ENCODE measurements around the gene SBF2.
A peak's percentile ranks its signal among the peaks of the same experiment; 100 is the strongest.

The SBF2 gene

GRCh38 chr11:9861860-9862725, 431.9 kb downstream of the SBF2 start:
- peak; percentile 82 for TF ChIP-seq CTCF (IDR thresholded peaks at IDR 0.05; ENCODE audit: low read depth, low read length, missing control alignments)
- H3K4me3 ChIP-seq (ENCODE audit: low read depth, low read length), result no peak overlapping the region
- in situ Hi-C loops (cut with HindIII; ENCODE audit: low sequenced_read_pairs), result no loop called here
- peak; percentile 67 for DNase-seq (ENCODE audit: low read depth)

DNA sequence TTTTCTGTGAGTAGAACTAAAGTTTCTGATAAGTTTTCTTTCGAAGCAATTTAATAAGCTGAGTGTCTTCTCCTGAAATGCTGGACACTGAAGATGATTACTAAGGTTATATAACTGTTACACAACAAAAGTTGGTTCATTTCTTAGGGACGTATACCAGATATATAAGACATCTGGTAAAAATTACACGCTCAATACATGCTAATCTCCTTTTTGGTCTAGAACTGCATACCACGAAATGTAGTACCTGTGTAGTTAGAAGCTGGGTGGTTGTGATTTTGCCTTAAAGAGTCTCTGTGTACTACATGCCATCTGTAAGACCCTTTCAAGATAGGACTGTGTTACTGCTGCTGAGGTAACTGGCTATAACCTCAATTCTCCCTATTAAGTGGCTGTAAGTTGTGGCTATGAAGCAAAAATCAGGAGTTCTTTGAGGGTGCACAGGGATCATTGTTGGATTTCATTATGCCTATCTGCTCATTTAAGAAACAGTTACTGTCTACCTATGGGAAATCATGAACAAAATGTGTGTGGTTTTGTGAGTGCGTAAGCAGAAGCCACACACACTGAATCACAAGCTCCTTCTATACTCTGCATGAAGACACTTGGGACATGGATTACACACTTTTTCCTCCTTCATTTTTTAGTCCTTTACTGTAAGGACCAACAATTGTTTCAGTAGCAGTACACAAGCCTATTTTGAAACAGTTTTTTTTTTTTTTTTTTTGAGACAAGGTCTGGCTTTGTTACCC, 434.3 kb downstream of the SBF2 start:
- in situ Hi-C loops (cut with HindIII; ENCODE audit: low sequenced_read_pairs), result no loop called here
- TF ChIP-seq CTCF (IDR thresholded peaks at IDR 0.05; ENCODE audit: low read depth, low read length, missing control alignments), result no peak
- no peak overlapping the region for H3K4me3 ChIP-seq (ENCODE audit: low read depth, low read length)
- DNase-seq (ENCODE audit: low read depth), result peak; percentile 40

- in situ Hi-C loops (cut with HindIII; ENCODE audit: low sequenced_read_pairs), result no loop called here
- TF ChIP-seq CTCF (IDR thresholded peaks at IDR 0.05; ENCODE audit: low read depth, low read length, missing control alignments), result no peak
- DNase-seq (ENCODE audit: low read depth), result peak; percentile 64
- H3K4me3 ChIP-seq (ENCODE audit: low read depth, low read length), result no peak overlapping the region
These were observed 435.2 kb downstream of the SBF2 start for GRCh38 chr11:9858822-9859221.

GRCh38 chr11:9858218-9858617, 435.8 kb downstream of the SBF2 start:
- no peak overlapping the region for H3K4me3 ChIP-seq (ENCODE audit: low read depth, low read length)
- no peak for TF ChIP-seq CTCF (IDR thresholded peaks at IDR 0.05; ENCODE audit: low read depth, low read length, missing control alignments)
- no peak for DNase-seq (ENCODE audit: low read depth)
- in situ Hi-C loops (cut with HindIII; ENCODE audit: low sequenced_read_pairs), result no loop called here

DNA sequence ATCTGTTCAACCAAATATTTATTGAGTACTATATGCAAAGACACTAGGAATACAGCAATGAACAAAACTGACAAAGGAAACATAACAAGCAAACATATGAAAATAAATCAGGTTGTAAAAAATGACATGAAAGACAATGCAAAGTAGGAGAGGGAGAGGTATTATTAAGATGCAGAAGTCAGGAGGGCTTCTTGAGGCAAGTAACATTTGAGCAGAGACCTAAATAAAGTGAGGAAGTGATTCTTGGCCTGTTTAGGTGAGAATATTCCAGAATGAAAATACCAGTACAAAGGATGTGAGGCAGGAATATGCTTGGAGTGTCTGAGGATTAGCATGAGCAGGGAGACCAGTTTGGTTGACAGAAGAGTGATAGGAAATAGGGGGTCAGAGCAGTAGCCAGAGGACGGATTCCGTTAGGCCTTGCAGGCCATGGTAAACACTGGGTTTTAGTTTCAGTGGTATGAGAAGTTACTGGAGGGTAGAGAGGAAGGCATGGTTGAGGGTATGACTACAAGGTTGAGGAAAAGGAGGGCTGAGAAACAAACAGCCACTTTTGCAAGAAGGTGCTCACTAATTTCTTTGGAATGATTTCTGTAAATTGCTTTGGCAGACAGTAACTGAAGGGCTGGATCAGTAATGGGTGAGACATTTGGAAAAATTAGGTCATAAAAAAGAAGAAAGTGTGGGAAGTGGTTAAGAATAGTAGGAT, 438.3 kb downstream of the SBF2 start:
- in situ Hi-C loops (cut with HindIII; ENCODE audit: low sequenced_read_pairs), result no loop called here
- no peak overlapping the region for H3K4me3 ChIP-seq (ENCODE audit: low read depth, low read length)
- no peak for TF ChIP-seq CTCF (IDR thresholded peaks at IDR 0.05; ENCODE audit: low read depth, low read length, missing control alignments)
- no peak for DNase-seq (ENCODE audit: low read depth)

DNA sequence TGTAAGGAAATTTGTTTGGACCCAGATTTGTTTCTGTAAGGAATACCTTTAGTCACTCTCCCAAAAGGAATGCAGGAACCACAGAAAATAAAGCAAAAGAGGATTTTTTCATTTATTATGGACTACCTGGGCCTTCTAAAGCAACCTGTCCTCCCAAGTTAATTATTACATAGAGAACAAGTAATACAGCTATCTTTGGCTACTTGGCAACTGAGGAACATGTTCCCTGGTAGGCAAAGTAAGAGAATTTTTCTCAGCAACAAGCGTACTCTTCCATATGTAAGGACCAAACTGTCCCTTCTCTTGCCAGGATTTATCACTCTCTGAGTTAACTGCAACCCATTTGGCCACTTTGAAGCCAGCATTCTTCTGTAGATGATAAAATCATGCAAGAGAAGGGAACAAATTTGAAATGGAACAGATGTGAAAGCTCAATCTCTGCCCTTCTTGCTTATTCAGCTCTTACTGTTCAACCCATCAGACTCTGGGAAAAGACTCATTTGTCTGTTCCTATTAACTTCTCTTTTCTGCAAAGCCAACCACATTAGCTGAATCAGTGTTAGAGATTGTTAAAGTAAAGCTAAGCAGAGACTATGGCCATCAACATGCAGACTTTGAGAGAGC, 440.0 kb downstream of the SBF2 start:
- no peak for TF ChIP-seq CTCF (IDR thresholded peaks at IDR 0.05; ENCODE audit: low read depth, low read length, missing control alignments)

More for the DNA sequence above, 440.0 kb downstream of the SBF2 start:
- in situ Hi-C loops (cut with HindIII; ENCODE audit: low sequenced_read_pairs), result no loop called here
- no peak overlapping the region for H3K4me3 ChIP-seq (ENCODE audit: low read depth, low read length)
- no peak for DNase-seq (ENCODE audit: low read depth)
